ENCODE measurements around the gene TAF9B. TPM values are rescaled to one million over a fixed set of nuclear protein-coding genes. Genes with fewer than 3 reads are reported as not detected.

Gene TAF9B
- total and polyA plus RNA-seq, 7 donors, result 3.8 to 13.4 (median 10.1) TPM

- peak within 1 kb of the TSS; percentile 79 for H3K4me3 ChIP-seq
- peaks cover 0 to 3% (median 0%) of the 10 kb centered on the region in 3 donors for H3K27me3 ChIP-seq (ENCODE audit: insufficient read depth in 3 of 3, low read length in 2 of 3)
- ATAC-seq, result peak; percentile 93 to 95 (median 94)
- no peaks in the 10 kb centered on the region for H3K9me3 ChIP-seq
- no peak for TF ChIP-seq CTCF (IDR thresholded peaks at IDR 0.05)
- peak; percentile 96 to 98 for DNase-seq
- H3K4me1 ChIP-seq, result peaks cover 7% of the 10 kb centered on the region
- H3K27ac ChIP-seq, result peak within 1 kb of the TSS; percentile 92
- WGBS, 3 donors, result 0 to 37% (median 0%) methylated on average over 40 to 72 of the region's 72 CpGs
- intact Hi-C loops (cut with DNase I), result loop anchor here in 1 of 2 donors (10.0 kb wide), 1 partner anchor 209 kb away; the partner anchor contains the start of genes COX7B and MAGT1
- H3K36me3 ChIP-seq (ENCODE audit: insufficient read depth in 1 of 2, low read depth in 1 of 2), result no peaks in the 10 kb centered on the region
These were observed 35.6 kb downstream of the TAF9B start, which contains the start of gene PGK1 for GRCh38 chrX:78103623-78104446. Gene PGK1 (plus strand): TSS chrX:78104248. CDS start chrX:78104341, 93 bp downstream.

GRCh38 chrX:78103001-78103622, 36.3 kb downstream of the TAF9B start:
- H3K27ac ChIP-seq, result peak overlapping the region; percentile 92
- peaks cover 7% of the 10 kb centered on the region for H3K4me1 ChIP-seq
- DNase-seq (no peak), ATAC-seq (no peak)
- H3K27me3 ChIP-seq (ENCODE audit: insufficient read depth in 3 of 3, low read length in 2 of 3), result peaks cover 0 to 9% (median 0%) of the 10 kb centered on the region in 3 donors
- H3K4me3 ChIP-seq, result peak overlapping the region; percentile 79
- WGBS, 3 donors, result 82 to 85% (median 84%) methylated on average over 22 to 23 of the region's 23 CpGs
- intact Hi-C loops (cut with DNase I), result loop anchor here in 1 of 2 donors (10.0 kb wide), 1 partner anchor 208 kb away; the partner anchor contains the start of genes COX7B and MAGT1
- no peaks in the 10 kb centered on the region for H3K36me3 ChIP-seq (ENCODE audit: insufficient read depth in 1 of 2, low read depth in 1 of 2)
- TF ChIP-seq CTCF (IDR thresholded peaks at IDR 0.05), result no peak
- no peaks in the 10 kb centered on the region for H3K9me3 ChIP-seq

DNA sequence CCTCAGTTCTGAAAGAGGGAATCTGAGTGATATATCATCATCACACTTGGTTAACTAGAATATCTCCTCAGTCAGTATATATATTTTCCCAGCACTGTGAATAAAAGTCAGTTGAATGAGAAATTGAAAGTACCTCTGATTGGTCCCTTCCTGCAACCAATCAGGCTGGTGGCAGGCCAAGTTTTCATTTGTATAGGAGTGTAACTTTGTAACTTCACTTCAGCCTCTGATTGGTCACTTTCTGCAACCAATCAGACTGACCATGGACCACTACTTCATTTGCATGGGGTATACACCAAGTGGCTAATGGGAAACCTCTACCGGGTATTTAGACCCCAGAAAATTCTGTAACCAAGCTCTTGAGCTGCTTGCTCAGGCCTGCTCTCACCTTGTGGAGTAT, 37.4 kb downstream of the TAF9B start:
- no peaks in the 10 kb centered on the region for H3K4me1 ChIP-seq
- DNase-seq (no peak), ATAC-seq (no peak)
- H3K27me3 ChIP-seq (ENCODE audit: insufficient read depth in 3 of 3, low read length in 2 of 3), result peaks cover 0 to 13% (median 0%) of the 10 kb centered on the region in 3 donors
- H3K9me3 ChIP-seq, result no peaks in the 10 kb centered on the region
- intact Hi-C loops (cut with DNase I), result loop anchor here in 1 of 2 donors (10.0 kb wide), 1 partner anchor 207 kb away; the partner anchor contains the start of genes COX7B and MAGT1
- no peak overlapping the region for H3K4me3 ChIP-seq
- no peak for TF ChIP-seq CTCF (IDR thresholded peaks at IDR 0.05)
- H3K27ac ChIP-seq, result no peak overlapping the region
- 73 to 95% (median 83%) methylated on average over 1 of the region's 1 CpG for WGBS, 3 donors
- no peaks in the 10 kb centered on the region for H3K36me3 ChIP-seq (ENCODE audit: insufficient read depth in 1 of 2, low read depth in 1 of 2)

GRCh38 chrX:78098108-78098507, 41.3 kb downstream of the TAF9B start:
- no peak overlapping the region for H3K27ac ChIP-seq
- no peaks in the 10 kb centered on the region for H3K36me3 ChIP-seq (ENCODE audit: insufficient read depth in 1 of 2, low read depth in 1 of 2)
- no peak overlapping the region for H3K4me3 ChIP-seq
- no peak for ATAC-seq
- no peaks in the 10 kb centered on the region for H3K9me3 ChIP-seq
- H3K4me1 ChIP-seq, result no peaks in the 10 kb centered on the region
- intact Hi-C loops (cut with DNase I), result loop anchor here in 1 of 2 donors (10.0 kb wide), 1 partner anchor 183 kb away; the partner anchor contains the start of gene ATP7A
- no peak for DNase-seq
- no peak for TF ChIP-seq CTCF (IDR thresholded peaks at IDR 0.05)
- peaks cover 0 to 13% (median 0%) of the 10 kb centered on the region in 3 donors for H3K27me3 ChIP-seq (ENCODE audit: insufficient read depth in 3 of 3, low read length in 2 of 3)

All from psoas muscle (tissue), 8 donors.